ENCODE measurements around the gene LILRA5.
A peak's percentile ranks its signal among the peaks of the same experiment; 100 is the strongest.
"Not testable (repeated sequence)": the region's sequence is repeated elsewhere in the genome, so short reads cannot be mapped to it uniquely, and the experiment has no call there.

Gene LILRA5

GRCh38 chr19:54333586-54334298 is 20.8 kb upstream of the LILRA5 start:
- DNase-seq (ENCODE audit: low spot score), result no peak

- no peak for DNase-seq (ENCODE audit: low spot score)
Measured at GRCh38 chr19:54332149-54332548, 19.2 kb upstream of the LILRA5 start.

GRCh38 chr19:54331626-54332025 is 18.7 kb upstream of the LILRA5 start:
- no peak for DNase-seq (ENCODE audit: low spot score)

- DNase-seq (ENCODE audit: low spot score), result no peak
Measured at GRCh38 chr19:54329476-54330165, 16.7 kb upstream of the LILRA5 start.

GRCh38 chr19:54328781-54329180 is 15.8 kb upstream of the LILRA5 start:
- not testable (repeated sequence) for DNase-seq (ENCODE audit: low spot score)

DNA sequence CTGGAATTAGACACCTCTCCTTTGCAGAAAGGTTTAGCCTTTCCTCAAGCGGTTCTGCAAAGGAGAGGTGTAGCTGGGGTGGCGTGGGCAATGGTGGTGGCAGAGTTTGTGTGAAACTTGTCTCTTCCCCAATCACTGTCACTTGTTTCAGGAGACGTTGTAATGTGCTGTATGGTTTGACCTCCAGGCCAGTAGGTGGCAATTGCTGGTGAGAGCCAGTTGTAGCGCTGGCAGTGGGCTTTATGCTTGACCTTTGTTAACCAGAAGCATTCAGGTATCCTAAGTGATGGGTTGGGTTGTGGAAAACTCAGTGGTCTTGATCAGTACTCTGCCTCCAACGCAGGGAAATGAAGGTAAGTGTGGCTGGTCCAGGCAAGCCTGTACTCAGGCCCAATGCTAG is 12.7 kb upstream of the LILRA5 start:
- no peak for DNase-seq (ENCODE audit: low spot score)

DNA sequence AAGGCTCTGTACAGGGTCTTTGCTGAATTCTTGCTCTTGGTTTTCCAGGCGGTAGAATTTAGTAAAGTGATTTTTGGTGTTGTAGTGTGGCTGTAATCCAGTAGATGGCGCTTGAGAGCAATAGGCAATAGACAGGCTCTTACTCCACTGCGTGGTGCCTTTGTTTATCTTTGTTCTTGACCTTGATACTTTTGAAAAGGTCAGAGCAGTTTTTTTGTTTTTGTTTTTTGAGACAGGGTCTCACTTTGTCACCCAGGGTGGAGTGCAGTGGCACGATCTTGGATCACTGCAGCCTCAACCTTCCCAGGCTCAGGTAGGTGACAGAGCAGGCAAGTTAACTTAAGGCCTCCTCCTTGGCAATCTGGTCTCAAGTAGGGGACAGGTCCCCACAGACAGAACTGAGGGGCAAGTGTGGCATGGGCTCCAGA is 12.2 kb upstream of the LILRA5 start:
- peak; percentile 67 for DNase-seq (ENCODE audit: low spot score)

DNA sequence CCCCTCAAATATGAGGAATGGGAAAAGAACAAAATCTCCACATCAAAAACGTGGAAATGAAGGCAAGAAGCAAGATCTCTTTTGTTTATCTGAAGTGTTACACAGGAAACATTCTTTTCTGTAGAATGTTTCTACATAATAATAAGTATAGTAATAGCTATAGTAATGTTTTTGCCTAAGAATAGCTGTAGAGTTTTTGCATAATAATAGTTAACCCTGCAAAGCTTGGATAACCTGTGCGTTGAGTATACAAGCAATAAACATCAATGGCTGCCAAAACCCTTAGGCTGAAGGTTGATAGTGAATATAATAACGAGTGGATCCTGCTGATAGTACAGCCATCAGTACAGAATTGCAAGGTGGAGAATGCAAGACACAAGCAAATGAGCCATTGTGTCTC is 11.1 kb upstream of the LILRA5 start:
- DNase-seq (ENCODE audit: low spot score), result no peak

DNA sequence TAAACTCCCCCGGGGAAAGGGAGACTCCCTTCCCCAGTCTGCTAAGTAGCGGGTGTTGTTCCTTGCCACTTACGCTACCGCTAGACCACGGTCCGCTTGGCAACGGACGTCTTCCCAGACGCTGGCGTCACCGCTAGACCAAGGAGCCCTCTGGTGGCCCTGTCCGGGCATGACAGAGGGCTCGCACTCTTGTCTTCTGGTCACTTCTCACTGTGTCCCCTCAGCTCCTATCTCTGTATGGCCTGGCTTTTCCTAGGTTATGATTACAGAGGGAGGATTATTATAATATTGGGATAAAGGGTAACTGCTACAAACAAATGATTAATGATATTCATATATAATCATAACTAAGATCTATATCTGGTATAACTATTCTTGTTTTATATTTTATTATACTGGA is 10.0 kb upstream of the LILRA5 start:
- DNase-seq (ENCODE audit: low spot score), result not testable (repeated sequence)

- not testable (repeated sequence) for DNase-seq (ENCODE audit: low spot score)
Measured at GRCh38 chr19:54322295-54322694, 9.3 kb upstream of the LILRA5 start.

DNA sequence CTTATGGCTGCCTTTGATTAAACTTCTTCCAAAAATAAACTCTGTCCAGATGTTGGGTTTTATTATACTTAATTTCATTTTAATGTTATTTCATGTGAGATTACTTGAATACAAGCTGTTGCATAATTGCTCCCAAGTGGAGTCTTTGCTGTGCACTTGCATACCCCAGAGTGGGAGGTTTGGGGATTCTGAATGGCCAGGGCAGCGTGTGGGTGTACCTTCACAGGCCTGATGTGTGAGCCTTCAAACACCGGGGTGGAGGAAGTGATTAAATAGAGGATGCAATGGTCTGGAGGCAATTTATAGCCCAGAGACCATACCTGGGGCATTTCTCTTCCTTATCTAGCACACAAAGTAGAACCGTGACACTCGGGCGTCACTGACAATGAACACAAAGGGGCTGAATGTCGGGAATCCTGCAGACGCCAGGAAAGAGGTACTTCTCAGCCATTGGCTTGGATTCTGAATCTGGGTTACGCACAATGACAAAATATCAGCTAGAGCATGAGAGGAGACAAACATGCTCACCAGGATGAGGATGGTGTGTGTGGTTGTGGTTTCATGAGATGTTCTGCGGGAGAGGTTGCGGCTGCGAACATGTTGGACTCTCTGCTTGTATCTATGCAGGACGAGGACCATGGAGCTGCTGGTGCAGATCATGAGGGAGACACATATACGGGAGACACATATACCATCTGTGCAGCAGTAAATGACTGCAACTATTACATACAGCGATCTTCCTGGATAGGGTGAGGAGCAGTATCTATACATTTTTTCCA is 7.1 kb upstream of the LILRA5 start:
- DNase-seq (ENCODE audit: low spot score), result no peak

DNA sequence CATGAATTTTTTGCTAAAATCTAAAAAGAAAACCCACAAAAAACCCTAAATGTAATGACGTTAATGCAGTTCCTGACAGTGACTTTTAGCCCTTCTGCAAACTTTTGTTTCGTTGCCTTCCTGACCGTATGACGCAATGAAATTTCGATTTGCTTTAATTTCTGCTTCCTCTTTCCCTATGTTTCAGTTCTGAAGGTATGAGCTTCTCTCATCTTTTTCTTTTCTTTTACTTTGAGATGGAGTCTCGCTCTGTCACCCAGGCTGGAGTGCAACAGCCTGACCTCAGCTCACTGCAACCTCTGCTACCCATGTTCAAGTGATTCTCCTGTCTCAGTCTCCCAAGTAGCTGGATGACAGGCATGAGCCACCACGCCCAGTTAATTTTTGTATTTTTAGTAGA is 6.1 kb upstream of the LILRA5 start:
- no peak for DNase-seq (ENCODE audit: low spot score)

GRCh38 chr19:54317965-54318240 is 4.9 kb upstream of the LILRA5 start:
- DNase-seq (ENCODE audit: low spot score), result no peak

GRCh38 chr19:54317108-54317964 is 4.4 kb upstream of the LILRA5 start:
- DNase-seq (ENCODE audit: low spot score), result no peak

- DNase-seq (ENCODE audit: low spot score), result no peak
Measured at GRCh38 chr19:54316746-54317107, 3.8 kb upstream of the LILRA5 start.

GRCh38 chr19:54315956-54316355 is 3.0 kb upstream of the LILRA5 start:
- no peak for DNase-seq (ENCODE audit: low spot score)

- DNase-seq (ENCODE audit: low spot score), result no peak
Measured at GRCh38 chr19:54312011-54312410, 955 bp downstream of the LILRA5 start.

DNA sequence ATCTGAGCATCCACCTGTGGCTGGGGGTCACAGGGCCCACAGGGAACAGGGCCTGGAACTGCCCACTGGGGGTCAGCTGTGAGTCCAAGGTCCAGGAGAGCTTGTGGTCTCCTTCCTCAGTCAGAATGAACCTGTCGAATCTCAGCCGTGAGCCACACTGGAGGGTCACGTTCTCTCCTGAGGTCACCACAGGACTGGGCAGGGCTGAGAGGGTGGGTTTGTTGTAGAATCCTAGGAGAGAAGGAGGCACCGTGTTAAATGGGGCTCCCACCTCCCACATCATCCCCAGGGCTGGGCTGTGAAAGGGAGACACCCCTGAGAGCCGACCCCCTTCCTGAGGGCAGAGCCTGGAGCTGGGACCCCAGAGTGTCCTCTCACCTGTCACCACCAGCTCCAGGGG is 1.5 kb downstream of the LILRA5 start:
- DNase-seq (ENCODE audit: low spot score), result no peak

DNA sequence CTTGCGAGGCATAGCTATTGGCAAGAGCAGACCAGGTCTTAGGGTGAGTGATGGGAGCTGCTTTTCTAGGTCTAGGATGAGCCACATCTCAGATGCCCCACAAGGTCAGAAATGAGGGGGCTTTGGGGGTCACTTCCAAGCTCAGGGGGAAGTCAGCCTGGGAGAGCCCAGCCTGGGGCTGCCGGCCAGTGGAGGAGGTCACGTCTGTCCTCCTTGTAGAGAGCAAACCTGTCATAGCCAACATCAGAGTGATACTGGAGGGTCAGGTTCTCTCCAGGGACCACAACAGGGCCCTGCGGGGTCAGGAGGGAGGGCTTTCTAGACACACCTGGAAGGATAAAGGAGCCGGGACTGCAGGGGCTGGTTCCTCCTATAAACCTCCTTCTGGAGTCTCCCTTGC is 2.4 kb downstream of the LILRA5 start:
- no peak for DNase-seq (ENCODE audit: low spot score)

DNA sequence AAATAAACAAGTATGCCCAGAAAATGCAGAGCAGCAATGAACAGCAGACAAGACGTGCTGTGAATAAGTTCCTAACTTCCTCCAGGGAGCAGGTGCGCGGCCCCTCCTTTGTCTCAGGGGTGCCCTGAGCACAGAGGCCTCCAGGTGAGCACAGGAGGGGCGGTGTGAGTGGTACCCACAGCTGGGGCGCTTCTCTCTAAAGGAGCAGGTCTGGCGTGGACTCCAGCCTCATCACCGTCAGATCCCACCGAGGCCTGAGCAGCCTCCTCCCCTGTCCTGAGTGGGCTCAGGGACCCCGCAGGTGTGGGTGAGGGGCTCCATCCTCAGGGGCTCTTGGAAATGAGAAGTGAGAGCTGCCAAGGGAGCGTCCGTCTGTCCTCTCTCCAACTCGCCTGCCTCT is 3.2 kb downstream of the LILRA5 start:
- no peak for DNase-seq (ENCODE audit: low spot score)

DNA sequence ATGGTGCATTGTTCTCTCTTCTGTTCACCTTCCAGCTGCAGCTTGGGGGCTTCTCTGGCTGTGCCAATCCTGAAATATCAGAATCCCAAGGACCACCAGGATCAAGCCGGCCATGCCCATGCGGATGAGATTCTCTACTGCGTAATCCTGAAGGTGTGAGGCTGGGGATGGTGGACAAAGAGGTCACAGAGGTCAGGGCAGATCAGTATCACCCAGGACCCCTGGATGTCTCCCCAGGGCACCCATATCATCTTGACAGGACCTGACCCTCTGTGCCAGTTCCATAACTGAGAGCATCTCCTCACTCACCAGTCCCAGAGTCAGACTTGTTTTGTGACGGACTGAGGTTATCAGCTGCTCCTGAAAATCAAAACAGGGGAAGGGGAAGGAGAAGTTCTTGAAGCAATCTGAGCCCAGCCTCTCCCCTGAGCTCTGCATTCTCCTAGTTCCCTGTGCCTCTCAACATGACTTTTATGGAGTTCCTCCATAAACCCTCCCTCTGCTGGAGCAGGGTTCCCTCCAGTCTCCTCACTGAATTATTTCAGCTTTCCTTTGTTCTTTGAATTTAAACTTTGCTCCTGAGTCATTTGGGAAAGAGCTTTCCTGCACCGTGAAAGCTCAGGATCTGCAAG is 5.5 kb downstream of the LILRA5 start:
- DNase-seq (ENCODE audit: low spot score), result no peak

GRCh38 chr19:54305141-54305540 is 7.8 kb downstream of the LILRA5 start:
- no peak for DNase-seq (ENCODE audit: low spot score)
